Esophagus mucosa (tissue), 1 donor: Measurements from ENCODE around the gene USP46. TPM values are rescaled to one million over a fixed set of nuclear protein-coding genes. Genes with fewer than 3 reads are reported as not detected.

Source experiments
- ATAC-seq: fragments of 200-7000 bp; cut with Tn5 transposase; one replicate; pipeline ENCODE4 v1.9.1; 2020
- total RNA-seq: library from RNA; stranded (reverse); gene quantifications from one replicate; pipeline ENCODE4 v1.2.4, GENCODE V29; 2023
- donor health status: DM: yes; HTN: yes; CAD: no.

The USP46 gene
- total RNA-seq, 1 donor from 2014 or later, result 19.7 TPM

GRCh38 chr4:52568351-52568750, 90.8 kb downstream of the USP46 start:
- no peak for ATAC-seq

GRCh38 chr4:52566136-52567031, 92.7 kb downstream of the USP46 start:
- no peak for ATAC-seq

- no peak for ATAC-seq
These were observed 98.2 kb downstream of the USP46 start for GRCh38 chr4:52560844-52561280.

- no peak for ATAC-seq
These were observed 103.8 kb downstream of the USP46 start for GRCh38 chr4:52555356-52555716.

- no peak for ATAC-seq
These were observed 104.3 kb downstream of the USP46 start for GRCh38 chr4:52554612-52555355.

- no peak for ATAC-seq
These were observed 106.3 kb downstream of the USP46 start for GRCh38 chr4:52552778-52553177.

- no peak for ATAC-seq
These were observed 107.6 kb downstream of the USP46 start for GRCh38 chr4:52551487-52551886.

GRCh38 chr4:52550186-52550585, 108.9 kb downstream of the USP46 start:
- peak; percentile 79 for ATAC-seq

GRCh38 chr4:52548818-52549570, 110.1 kb downstream of the USP46 start:
- no peak for ATAC-seq

GRCh38 chr4:52546449-52546848, 112.7 kb downstream of the USP46 start:
- ATAC-seq, result no peak

- peak; percentile 92 for ATAC-seq
These were observed 113.7 kb downstream of the USP46 start for GRCh38 chr4:52545099-52546069.

Other genes starting within 250 kb of the USP46 start
- gene ERVMER34-1, start 92.1 kb upstream of the USP46 start, total RNA-seq, result 5.1 TPM
- 1.0 TPM for gene RASL11B, start 203.0 kb upstream of the USP46 start, total RNA-seq